Caki2 (cell line): ENCODE results near the gene LRRFIP2. TPM values are rescaled to one million over a fixed set of nuclear protein-coding genes. Genes with fewer than 3 reads are reported as not detected.
"Not testable (repeated sequence)": the region's sequence is repeated elsewhere in the genome, so short reads cannot be mapped to it uniquely, and the experiment has no call there.

Source experiments
- DNase-seq: peaks from one replicate; pipeline ENCODE4 v3.0.0-alpha.2; 2015; ENCODE audit warnings: low read depth
- in situ Hi-C: cut with HindIII; loops from 2 replicates; pipeline ENCODE4 v1.10.0; 2016; ENCODE audit warnings: low sequenced_read_pairs, low pct_unique_long_range_greater_than_20kb, mixed read lengths
- total RNA-seq: library from RNA; depleted of rRNA; stranded (reverse); fragments of >200 nt; shearing (Covaris generic); gene quantifications from 2 replicates; pipeline ENCODE4 v1.2.3, GENCODE V29; 2014; ENCODE audit warnings: low replicate concordance

LRRFIP2 gene
- total RNA-seq, 1 experiment from 2014 or later, result 16.2 TPM

DNA sequence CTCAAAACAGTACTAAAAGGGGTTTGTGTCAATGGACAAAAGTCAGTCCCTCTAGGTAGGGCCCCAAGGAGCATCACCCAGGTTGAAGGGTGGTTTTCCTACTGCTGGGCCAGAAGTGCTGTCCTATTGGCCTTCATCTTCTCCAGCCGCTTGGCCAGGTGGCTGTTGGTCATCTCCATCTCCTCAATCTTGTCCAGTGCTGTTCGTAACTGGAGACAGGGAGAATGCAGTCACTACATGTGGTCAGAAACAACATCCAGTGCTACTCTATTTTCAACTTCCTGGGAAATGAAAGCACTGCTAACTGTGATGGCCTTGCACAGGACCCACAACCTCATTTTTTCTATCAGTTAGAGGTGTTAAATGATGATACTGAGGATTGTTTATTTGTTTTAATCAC is 120.6 kb downstream of the LRRFIP2 start:
- in situ Hi-C loops, result no loop called here
- no peak for DNase-seq

DNA sequence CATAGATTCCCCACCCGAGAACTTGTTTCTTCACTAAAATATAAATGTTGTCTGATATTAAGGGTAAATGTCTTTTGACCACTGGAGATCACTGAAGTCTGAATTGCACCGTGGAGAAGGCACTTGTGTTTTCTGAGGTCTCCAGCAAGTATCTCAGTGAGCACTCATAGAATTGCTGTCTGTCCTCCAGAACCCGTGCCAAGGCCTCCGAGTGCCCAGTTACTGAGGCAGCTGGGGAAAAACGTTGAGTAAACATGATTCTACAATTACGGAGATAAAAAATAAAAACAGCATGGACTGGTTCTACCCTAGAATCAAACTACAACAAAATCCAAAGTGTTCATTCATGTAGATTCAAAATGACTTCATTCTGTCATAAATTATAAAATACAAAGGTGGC is 121.0 kb downstream of the LRRFIP2 start:
- no peak for DNase-seq
- in situ Hi-C loops, result no loop called here

DNA sequence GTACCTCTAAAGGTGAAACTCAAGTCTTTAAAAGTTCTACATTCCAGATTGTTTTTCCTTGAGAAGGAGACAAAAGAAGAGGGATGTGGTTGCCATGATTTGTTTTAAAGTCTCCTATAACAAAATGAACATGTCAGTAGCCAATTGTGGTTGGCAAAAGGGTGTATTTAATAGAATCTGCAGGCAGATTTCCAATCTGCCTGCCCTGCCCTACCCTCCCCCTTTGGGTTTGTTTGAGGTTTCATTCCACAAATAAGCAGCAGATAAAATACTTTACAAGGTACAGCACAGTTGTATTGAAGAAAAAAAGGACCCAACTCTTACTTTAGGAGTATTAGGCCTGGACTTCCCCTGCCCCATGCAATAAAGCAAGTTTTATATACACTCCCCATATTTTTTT is 121.5 kb downstream of the LRRFIP2 start:
- in situ Hi-C loops, result no loop called here
- DNase-seq, result no peak

DNA sequence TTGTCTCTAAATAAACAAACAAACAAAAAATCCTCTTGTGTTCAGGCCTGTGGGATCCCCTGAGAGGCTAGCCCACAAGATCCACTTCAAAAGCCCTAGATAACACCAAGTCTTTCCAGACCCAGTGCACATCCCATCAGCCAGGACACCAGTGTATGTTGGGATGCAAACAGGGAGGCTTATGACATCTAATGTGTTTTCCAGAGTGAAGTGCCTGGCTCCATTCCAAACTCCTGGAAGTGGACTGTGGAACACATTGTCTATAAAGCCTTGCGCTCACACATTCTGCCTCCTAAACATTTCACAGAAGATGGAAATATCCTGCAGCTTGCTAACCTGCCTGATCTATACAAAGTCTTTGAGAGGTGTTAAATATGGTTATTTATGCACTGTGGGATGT is 124.1 kb downstream of the LRRFIP2 start:
- in situ Hi-C loops, result no loop called here
- no peak for DNase-seq

DNA sequence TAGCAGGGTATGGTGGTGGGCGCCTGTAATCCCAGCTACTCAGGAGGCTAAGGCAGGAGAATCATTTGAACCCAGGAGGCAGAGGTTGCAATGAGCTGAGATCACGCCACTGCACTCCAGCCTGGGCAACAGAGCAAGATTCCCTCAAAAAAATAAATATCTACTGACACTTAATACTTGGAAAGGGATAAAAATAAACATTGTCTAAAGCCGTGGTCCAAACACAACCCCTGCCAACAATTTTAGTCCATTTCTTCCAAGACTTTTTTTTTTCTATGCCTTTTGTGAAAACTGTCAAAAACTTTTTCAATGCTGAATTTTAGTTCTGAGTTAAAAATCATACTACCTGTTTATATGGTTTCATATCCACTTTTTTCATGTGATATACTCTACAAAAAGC is 131.7 kb downstream of the LRRFIP2 start:
- DNase-seq, in situ Hi-C loops: not testable (repeated sequence)

DNA sequence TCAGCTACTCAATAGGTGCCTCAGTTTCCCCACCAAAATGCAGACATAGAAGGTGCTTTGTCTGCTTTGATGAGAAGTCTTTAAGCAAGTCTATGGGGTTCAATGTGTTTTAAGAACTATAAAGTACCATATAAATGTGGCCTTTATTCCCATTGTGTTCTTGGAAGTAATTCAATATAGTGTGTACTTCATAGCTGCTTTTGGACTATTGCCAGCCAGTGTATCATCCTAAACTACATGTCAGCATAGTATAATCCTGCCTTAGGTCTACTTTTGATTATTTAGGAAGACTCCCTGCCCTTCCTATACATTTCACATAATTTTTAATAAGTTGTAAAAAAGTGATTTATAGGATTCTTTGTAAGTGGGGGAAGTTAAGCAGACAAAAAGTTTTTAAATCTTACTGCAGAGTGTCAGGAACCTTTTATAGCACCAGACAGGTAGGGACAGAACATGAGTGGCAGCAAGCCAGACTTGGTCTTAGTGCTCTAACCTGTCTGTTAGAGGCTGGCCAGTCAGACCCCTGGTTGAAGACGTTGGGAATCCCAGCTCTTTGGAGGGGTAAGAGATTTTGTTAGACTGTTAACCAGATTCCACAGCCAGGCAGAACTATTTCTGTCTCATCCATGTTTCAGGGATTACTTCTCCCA is 132.7 kb downstream of the LRRFIP2 start:
- in situ Hi-C loops, result no loop called here
- no peak for DNase-seq

DNA sequence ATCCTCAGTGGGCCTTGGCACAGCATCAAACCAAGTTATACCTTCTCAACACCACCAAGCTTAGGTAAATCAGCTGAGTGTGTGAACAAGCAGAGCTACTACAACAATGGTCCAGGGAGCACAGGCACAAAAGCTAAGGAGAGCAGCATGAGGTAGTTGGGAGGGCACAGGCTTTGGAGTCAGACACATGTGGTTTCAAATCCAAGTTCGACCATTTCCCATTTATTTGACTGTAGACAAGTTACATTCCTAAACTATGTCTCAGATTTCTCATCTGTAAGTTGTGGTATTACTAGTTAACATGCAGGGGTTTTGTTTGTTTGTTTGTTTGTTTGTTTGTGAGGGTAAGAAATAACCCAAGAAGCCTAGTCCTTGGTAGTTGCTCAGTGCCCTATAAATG is 134.2 kb downstream of the LRRFIP2 start:
- in situ Hi-C loops, result no loop called here
- DNase-seq, result no peak

DNA sequence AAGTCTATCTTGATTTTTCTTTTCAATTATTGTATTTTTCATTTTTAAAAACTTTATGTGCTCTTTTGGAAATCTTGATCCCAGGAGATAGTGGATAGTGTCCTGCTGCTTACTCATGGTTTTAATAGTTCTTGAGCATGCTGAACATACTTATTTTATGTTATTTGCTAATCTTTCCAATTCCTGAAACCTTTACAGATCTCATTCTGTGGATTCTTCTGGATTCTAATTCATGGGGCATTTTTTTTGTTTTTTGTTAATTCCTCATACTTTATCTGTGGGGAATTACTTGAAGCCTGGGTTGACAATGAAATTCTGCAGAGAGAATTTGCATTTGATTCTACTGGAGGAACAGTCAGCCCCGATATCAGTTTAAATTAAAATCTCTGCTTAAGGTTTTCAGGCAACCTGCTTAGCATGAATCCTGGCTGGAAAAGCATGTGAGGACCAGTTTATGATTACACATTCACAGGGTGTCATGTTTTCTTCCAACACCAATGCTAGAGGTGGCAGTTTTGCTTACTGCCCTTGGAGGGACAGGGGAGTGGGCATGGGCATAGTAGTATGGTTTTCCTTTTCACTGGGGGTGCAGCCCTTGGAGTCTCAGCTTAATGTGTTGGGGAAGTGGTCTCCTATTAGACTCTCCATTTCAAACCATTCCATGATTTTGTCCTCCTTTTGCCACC is 135.1 kb downstream of the LRRFIP2 start:
- in situ Hi-C loops, result no loop called here
- no peak for DNase-seq

DNA sequence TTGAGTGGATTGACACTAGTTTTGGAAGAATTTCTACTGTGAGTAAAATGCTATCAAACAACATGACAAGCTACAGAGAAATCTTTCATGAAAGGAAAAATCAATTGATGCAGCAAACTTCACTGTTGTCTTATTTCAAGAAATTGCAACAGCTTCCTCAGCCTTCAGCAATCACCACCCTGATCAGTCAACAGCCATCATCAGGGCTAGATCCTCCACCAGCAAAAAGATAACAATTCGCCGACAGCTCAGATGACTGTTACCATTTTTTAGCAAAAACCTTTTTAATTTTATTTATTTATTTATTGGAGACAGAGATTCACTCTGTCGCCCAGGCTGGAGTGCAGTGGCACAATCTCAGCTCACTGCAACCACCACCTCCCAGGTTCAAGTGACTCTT is 137.0 kb downstream of the LRRFIP2 start:
- in situ Hi-C loops, result no loop called here
- no peak for DNase-seq

DNA sequence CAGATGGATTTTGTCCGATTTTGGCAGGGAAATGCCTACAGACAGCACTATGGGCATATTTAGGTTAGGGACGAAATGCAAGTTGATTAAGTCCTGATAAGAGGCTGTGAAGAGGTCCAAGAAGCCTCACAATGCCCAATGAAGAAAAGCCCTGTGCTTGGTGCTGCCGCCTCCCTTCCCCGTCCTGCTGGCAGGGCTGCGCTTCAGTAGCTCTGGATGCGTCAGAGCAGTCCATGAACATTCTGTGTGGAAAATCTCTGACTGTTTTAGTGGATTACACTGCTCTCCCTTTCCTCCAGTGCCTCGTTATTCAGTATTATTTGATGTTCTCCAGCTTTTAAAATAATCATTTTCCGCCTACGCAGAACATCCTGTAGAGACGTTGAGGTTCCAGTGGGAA is 141.4 kb downstream of the LRRFIP2 start:
- in situ Hi-C loops, result no loop called here
- no peak for DNase-seq

DNA sequence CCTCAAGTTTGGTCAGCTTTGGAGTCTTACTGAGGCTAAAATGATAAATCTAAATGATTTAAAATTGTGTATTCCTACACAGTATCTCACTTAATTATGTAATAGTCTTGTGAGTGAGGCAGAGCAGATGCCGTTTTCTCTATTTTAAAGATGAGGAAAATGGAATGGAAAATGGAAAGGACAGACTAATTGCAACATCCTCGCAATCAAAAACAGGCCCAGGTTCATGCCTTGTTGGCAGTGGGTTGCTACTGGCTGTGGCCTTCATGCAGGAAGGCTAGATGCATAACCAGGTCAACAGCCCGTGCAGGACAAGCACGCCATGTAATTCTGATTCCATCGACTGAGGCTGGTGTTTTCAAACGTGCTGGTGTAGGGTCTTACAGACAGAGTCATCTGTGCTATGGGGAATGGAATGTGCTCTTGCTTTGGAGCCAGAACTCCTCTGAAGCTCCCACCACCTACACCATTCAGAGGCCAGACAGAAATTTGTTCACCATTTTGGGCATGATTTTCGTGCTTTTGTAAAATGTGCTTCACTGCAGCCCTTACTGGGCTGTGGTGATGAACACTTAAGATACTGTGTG is 143.2 kb downstream of the LRRFIP2 start:
- in situ Hi-C loops, result no loop called here

DNA sequence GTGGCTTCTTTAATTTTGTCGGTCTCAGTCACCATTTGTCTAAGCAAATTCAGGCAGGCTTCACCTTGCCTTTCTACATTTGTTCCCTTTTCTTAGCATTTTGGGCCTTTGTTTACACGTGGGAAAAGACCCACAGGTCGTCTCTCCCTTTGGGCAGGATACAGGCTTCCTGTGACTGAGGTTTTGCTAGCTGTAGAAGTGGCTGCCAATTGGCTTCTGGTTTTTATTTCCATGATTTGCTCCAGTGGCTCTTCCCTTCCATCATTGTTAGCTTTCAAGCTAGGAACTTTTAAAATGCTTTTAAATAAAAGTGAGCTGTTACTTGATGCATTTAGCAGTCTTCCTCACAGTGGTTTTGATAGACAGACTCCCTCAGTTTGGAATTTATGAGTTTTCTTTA is 143.8 kb downstream of the LRRFIP2 start:
- DNase-seq, result no peak
- in situ Hi-C loops, result no loop called here

More for the DNA sequence above, 143.2 kb downstream of the LRRFIP2 start:
- DNase-seq, result no peak

DNA sequence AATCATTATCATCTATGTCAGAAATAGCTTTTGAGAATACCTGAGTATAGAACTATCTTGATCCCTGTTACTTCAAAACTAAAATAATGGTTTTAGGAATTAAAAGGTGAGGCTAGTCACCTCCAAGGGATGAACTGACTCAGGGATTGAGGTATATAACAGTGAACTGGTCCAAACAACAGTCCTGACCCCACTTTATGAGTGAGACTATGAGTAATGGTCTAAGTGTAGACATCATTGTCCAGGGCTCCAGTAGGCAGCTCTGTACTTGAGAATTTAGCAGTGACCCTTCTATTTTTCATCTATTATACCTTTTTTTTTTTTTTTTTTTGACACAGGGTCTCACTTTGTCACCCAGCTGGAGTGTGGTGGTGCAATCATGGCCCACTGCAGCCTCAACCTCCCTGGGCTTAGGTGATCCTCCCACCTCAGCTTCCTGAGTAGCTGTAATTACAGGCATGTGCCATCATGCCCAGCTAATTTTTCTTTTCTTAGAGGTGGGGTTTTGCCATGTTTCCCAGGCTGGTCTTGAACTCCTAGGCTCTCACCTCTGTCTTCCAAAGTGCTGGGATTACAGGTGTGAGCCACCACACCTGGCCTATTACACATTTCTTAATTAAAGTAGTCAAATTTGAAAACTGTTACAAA is 144.7 kb downstream of the LRRFIP2 start:
- DNase-seq, result no peak
- in situ Hi-C loops, result no loop called here

DNA sequence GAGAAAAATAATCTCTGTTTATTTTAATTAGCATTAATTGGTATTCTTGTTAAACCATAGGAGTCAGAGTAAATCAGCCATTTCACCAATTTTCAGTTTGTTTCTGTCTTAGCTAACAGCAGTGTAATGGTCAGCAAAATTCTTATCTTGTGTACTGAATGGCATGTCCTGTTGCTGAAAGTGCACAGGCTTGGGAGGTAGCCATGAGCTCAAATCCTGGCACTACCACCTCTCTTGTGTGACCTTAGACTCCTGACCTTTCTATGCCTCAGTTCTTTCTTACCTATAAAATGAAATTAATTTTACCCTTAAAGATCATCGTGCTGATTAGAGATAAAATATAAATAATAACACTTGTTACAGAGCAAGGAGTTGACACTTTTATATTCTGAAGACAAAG is 145.3 kb downstream of the LRRFIP2 start:
- no peak for DNase-seq
- in situ Hi-C loops, result no loop called here

DNA sequence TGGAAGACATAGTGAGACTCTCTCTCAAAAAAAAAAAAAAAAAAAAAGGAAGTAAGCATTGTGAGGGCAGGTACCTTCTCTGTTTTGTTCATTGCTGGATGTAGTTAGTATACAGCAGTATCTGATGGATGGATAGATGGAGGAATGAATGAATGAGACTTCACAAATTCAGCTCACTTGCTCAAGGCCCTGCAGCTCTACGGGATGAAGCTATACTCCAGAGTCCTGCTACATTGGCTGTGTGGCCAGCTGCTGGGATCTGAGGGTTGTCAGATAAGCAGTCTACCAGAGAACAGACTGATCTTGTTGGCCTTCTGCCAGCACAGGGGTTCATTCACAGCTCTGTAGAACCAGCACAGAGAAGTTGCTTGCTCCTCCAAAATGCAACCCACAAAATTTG is 146.1 kb downstream of the LRRFIP2 start:
- no peak for DNase-seq
- in situ Hi-C loops, result no loop called here

DNA sequence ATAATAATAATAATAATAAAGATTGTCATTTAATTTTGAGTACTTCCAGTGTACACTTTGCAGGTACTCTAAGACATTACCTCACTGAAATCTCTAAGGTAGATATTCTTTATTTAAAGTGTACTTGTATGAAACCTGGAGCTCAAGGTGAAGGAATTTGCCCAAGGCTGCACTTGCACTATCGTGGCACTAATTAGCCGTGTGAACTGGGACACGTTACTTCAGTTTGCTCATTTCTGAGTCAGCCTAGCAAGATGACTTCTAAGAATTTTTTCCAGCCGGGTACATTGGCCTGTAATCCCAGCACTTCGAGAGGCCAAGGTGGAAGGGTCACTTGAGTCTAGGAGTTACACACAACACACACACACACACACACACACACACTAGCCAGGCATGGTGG is 147.5 kb downstream of the LRRFIP2 start:
- in situ Hi-C loops, result no loop called here
- DNase-seq, result no peak

DNA sequence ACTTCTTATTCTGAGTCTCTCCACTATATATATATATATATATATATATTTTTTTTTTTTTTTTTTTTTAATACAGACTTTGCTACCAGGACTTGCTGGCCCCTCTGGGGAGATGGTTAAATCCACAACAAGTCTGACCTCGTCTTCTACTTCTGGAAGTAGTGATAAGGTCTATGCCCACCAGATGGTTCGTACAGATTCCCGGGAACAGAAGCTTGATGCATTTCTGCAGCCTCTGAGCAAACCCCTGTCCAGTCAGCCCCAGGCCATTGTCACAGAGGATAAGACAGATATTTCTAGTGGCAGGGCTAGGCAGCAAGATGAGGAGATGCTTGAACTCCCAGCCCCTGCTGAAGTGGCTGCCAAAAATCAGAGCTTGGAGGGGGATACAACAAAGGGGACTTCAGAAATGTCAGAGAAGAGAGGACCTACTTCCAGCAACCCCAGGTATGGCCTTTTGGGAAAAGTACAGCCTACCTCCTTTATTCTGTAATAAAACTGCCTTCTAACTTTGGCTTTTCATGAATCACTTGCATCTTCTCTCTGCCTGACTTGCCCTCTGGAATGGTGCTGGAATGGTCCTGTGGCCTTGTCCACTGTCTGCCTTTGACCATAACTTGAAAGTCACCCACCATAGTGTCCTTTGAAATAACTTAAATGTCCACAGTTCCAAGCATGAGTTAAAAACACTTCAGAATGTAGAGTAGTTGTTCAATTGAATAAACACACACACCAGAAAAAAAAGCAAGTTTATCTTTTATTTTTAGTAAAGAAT is 148.6 kb downstream of the LRRFIP2 start:
- in situ Hi-C loops, result no loop called here
- DNase-seq, result no peak

DNA sequence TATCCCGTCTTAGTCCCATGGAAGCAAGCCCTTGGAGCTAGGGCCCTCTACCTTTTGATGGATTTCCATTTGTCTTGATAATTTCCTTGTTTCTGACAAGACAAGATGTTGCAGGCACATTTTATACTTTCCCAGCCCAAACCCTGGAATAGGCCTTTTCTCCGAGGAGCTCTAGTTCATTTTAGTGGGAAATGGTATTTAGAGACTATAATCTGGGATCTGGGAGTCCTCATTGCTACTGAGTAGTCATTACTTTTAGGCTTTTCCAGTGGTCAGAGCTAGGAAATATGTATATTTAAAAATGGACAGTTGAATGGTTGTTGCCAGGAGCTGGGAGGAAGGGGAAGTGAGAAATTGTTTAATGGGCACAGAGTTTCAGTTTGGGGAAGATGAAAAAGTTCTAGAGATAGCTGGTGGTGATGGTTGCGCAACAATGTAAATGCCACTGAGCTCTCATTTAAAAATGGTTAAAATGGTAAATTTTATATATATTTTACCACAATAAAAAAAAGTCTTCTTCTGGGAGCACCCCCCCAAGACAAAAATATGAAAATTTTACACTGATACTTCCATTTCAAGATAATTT is 149.5 kb downstream of the LRRFIP2 start:
- in situ Hi-C loops, result no loop called here
- DNase-seq, result no peak
